Measurements from ENCODE around the gene ATG101. TPM values are rescaled to one million over a fixed set of nuclear protein-coding genes. Genes with fewer than 3 reads are reported as not detected.

ATG101 gene
- total and polyA plus RNA-seq, 9 of the 15 experiments (the other 6 are each of a cell fraction or from before 2014, with no cell fraction given): 2.9 to 52.4 (median 29.7) TPM

DNA sequence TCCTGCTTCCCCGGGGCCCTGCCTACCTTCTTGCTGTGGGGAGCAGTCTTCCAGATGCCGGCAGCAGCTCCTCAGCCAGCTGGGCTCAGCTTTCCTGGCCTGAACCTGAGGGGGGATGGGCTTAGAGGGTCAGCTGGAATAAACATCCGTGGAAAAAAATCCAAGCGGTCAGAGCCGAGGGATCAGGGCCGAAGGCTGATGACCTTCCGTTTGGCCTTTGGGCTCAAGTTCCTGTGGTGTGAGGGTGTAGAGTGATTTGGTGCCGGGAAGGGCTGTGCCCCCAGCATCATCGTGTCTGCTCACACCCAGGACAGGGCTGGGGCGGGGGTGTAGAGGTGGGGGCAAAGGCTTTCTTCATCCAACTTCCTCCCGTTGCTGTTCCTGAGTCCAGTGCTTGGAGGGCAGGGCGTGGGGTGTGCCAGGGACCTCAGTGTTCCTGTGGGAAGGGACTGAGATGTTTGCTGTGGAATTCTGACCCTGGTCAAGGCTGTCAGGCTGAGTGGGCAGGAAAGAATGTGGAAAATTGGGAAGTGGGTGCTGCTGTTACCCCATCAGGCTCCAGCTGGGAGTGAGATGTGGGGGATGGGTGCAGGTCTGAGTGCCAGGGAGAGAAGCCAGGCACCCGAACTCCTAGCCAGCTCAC lies 12.4 kb downstream of the ATG101 start (continued):
- TF ChIP-seq, protein P1, sequence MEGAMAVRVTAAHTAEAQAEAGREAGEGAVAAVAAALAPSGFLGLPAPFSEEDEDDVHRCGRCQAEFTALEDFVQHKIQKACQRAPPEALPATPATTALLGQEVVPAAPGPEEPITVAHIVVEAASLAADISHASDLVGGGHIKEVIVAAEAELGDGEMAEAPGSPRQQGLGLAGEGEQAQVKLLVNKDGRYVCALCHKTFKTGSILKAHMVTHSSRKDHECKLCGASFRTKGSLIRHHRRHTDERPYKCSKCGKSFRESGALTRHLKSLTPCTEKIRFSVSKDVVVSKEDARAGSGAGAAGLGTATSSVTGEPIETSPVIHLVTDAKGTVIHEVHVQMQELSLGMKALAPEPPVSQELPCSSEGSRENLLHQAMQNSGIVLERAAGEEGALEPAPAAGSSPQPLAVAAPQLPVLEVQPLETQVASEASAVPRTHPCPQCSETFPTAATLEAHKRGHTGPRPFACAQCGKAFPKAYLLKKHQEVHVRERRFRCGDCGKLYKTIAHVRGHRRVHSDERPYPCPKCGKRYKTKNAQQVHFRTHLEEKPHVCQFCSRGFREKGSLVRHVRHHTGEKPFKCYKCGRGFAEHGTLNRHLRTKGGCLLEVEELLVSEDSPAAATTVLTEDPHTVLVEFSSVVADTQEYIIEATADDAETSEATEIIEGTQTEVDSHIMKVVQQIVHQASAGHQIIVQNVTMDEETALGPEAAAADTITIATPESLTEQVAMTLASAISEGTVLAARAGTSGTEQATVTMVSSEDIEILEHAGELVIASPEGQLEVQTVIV (CRISPR knock-in tag; IDR thresholded peaks at IDR 0.05; ENCODE audit: borderline replicate concordance): no peak
- TF ChIP-seq, protein P2, sequence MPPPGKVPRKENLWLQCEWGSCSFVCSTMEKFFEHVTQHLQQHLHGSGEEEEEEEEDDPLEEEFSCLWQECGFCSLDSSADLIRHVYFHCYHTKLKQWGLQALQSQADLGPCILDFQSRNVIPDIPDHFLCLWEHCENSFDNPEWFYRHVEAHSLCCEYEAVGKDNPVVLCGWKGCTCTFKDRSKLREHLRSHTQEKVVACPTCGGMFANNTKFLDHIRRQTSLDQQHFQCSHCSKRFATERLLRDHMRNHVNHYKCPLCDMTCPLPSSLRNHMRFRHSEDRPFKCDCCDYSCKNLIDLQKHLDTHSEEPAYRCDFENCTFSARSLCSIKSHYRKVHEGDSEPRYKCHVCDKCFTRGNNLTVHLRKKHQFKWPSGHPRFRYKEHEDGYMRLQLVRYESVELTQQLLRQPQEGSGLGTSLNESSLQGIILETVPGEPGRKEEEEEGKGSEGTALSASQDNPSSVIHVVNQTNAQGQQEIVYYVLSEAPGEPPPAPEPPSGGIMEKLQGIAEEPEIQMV (tag; conservative IDR thresholded peaks at IDR 0.05; ENCODE audit: low read depth): no peak
- TF ChIP-seq ZNF3 (CRISPR knock-in tag; IDR thresholded peaks at IDR 0.05) (no peak), ZNF431 (CRISPR knock-in tag; IDR thresholded peaks at IDR 0.05) (no peak)

DNA sequence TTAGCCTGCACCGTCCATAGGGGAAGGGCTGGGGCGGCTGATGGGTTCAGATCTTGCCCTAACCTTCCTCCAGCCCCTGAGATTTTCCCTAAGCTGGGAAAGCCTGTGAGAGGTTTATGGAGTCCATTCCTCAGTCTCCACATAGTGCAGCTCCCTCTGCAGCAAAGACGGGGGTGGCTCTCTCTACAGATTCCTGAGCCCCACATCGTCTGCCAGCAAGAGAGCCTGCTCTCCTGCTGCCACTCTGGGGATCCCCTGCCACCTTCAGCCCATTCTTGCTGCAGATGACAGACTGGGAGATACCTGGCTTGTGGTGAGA lies 12.8 kb downstream of the ATG101 start:
- POLR2A ChIA-PET: interaction anchor here (0.6 to 1.2 kb wide), 6 partner anchors 8 to 60 kb away, joined by 3 to 6 read pairs (median 4); no protein-coding TSS in a partner anchor
- CTCF ChIA-PET (ENCODE audit: low intra/inter-chr PET ratio): interaction anchor here (0.6 to 8.1 kb wide), 7 partner anchors 14 to 89 kb away, joined by 3 to 242 read pairs (median 5); partner anchors contain the start of genes ATG101 and NR4A1
- Histone ChIP-seq H3K4me1 (replicated peaks in 1 of 2; ENCODE audit: control insufficient read depth in 2 of 2, insufficient read depth in 2 of 2, low read length in 2 of 2) (peaks cover 0 to 10% of the 10 kb centered on the region in 2 experiments; a peak in 1 of 5 replicates), H3K36me3 (ENCODE audit: control insufficient read depth, insufficient read depth, low read length) (peaks cover 14% of the 10 kb centered on the region; the same call in 2 of the 3 replicates), H3K27me3 (ENCODE audit: control insufficient read depth in 2 of 2, insufficient read depth in 2 of 2, low read length in 2 of 2) (peaks cover 25 to 32% of the 10 kb centered on the region in 2 experiments; a peak in 4 of 5 replicates), H3K4me2 (ENCODE audit: insufficient read depth, low read length) (no peak overlapping the region), H3K9me1 (ENCODE audit: control insufficient read depth, insufficient read depth, low read length) (no peaks in the 10 kb centered on the region), H4K20me1 (replicated peaks; ENCODE audit: control insufficient read depth, insufficient read depth, low read length) (peaks cover 17% of the 10 kb centered on the region; the same call in 1 of the 2 replicates), H3K9me3 (replicated peaks; ENCODE audit: control insufficient read depth, insufficient read depth, low read depth, low read length) (no peaks in the 10 kb centered on the region), H3K27ac (ENCODE audit: extremely low read depth, low read depth, low read length) (no peak overlapping the region), H2AFZ (ENCODE audit: low read depth, low read length) (no peak overlapping the region), H3K9ac (ENCODE audit: insufficient read depth in 1 of 2, low read depth in 2 of 2, low read length in 2 of 2) (peak overlapping the region in 1 of 2 experiments; percentile 14; a peak in 2 of 4 replicates), H3K79me2 (ENCODE audit: control insufficient read depth, insufficient read depth, low read length) (no peaks in the 10 kb centered on the region), H3K4me3 (no peak overlapping the region)
- no peak for DNase-seq (ENCODE audit: extremely low read depth in 1 of 4, low spot score in 3 of 4)
- no peak for ATAC-seq
- no TSS peak for BruUV-seq (replicated peaks)
- no peak for FAIRE-seq
- TF ChIP-seq ZNF780A (CRISPR knock-in tag; IDR thresholded peaks at IDR 0.05) (no peak), TAF9B (IDR thresholded peaks at IDR 0.05; ENCODE audit: partially characterized antibody) (no peak)
- TF ChIP-seq, protein P3, sequence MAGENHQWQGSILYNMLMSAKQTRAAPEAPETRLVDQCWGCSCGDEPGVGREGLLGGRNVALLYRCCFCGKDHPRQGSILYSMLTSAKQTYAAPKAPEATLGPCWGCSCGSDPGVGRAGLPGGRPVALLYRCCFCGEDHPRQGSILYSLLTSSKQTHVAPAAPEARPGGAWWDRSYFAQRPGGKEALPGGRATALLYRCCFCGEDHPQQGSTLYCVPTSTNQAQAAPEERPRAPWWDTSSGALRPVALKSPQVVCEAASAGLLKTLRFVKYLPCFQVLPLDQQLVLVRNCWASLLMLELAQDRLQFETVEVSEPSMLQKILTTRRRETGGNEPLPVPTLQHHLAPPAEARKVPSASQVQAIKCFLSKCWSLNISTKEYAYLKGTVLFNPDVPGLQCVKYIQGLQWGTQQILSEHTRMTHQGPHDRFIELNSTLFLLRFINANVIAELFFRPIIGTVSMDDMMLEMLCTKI (IDR thresholded peaks at IDR 0.05; ENCODE audit: partially characterized antibody): no peak
- TF ChIP-seq, protein P4, sequence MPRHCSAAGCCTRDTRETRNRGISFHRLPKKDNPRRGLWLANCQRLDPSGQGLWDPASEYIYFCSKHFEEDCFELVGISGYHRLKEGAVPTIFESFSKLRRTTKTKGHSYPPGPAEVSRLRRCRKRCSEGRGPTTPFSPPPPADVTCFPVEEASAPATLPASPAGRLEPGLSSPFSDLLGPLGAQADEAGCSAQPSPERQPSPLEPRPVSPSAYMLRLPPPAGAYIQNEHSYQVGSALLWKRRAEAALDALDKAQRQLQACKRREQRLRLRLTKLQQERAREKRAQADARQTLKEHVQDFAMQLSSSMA (CRISPR knock-in tag; IDR thresholded peaks at IDR 0.05): no peak
- WGBS (ENCODE audit: insufficient coverage, low coverage, missing lambda C conversion rate): 4% methylated on average over 4 of the region's 4 CpGs
- in situ Hi-C loops (cut with MboI) (loop anchor here (5.0 kb wide), 1 partner anchor 55 kb away; no protein-coding TSS in a partner anchor), intact Hi-C loops (cut with micrococcal nuclease) (loop anchor here (5.0 kb wide), 1 partner anchor 40 kb away; no protein-coding TSS in a partner anchor)

Measured in K562 (cell line).